ENCODE measurements around the gene ZNF326.

DNA sequence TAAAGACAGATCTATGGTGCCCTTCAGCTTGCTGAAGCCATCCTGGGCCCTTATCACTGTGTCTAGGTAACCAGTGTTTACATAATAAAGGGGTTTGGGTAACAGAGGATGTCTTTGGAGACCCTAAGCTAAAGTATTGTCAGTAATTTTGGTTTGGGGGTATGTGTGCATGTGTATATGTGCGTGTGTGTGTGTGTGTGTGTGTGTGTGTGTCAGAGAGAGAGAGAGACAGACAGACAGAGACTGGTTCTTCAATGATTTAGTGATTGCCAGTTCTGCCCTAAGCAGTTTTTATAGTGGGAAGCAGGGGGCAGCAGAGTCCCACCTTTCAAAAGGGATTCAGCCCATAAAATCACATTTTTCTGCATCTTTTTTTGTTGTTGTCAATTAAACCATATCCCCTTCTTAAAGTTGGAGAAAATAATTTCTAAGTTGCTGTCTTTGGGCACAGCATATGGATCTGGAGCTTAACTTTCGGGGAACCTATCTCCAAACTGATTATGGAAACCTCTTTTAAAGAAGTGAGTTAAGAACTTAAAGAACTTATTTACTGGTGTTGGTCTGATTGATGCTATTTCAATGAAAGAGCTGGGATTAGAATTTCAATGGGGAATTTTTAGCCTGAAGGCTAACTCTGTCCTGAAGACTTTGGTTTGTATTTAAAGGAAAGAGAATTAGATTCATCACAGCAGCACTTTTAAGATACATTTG, 51.1 kb downstream of the ZNF326 start:
- TF ChIP-seq, protein P1, sequence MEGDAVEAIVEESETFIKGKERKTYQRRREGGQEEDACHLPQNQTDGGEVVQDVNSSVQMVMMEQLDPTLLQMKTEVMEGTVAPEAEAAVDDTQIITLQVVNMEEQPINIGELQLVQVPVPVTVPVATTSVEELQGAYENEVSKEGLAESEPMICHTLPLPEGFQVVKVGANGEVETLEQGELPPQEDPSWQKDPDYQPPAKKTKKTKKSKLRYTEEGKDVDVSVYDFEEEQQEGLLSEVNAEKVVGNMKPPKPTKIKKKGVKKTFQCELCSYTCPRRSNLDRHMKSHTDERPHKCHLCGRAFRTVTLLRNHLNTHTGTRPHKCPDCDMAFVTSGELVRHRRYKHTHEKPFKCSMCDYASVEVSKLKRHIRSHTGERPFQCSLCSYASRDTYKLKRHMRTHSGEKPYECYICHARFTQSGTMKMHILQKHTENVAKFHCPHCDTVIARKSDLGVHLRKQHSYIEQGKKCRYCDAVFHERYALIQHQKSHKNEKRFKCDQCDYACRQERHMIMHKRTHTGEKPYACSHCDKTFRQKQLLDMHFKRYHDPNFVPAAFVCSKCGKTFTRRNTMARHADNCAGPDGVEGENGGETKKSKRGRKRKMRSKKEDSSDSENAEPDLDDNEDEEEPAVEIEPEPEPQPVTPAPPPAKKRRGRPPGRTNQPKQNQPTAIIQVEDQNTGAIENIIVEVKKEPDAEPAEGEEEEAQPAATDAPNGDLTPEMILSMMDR (optimal IDR thresholded peaks at IDR 0.05 in 1 of 3, IDR thresholded peaks at IDR 0.05 in 1 of 3, conservative IDR thresholded peaks at IDR 0.05 in 1 of 3; ENCODE audit: extremely low read depth in 1 of 3, insufficient read depth in 2 of 3, low read length in 3 of 3) = peak; percentile 43 to 56 (median 43)
- no peak for TF ChIP-seq EZH2 (IDR thresholded peaks at IDR 0.05; ENCODE audit: low read length)

Measured in keratinocyte (primary cell).